ENCODE data around the gene SACS.

- TF ChIP-seq CTCF (IDR thresholded peaks at IDR 0.05; ENCODE audit: borderline replicate concordance, extremely low read depth, low read length, poor library complexity, severe bottlenecking) (no peak), EZH2 (IDR thresholded peaks at IDR 0.05; ENCODE audit: borderline replicate concordance, low read depth, low read length, severe bottlenecking) (no peak)
Observed at GRCh38 chr13:23468811-23469210, 35.3 kb upstream of the SACS start.
